Panc1 (cell line): ENCODE data around the gene ZNF653. TPM values are rescaled to one million over a fixed set of nuclear protein-coding genes. Genes with fewer than 3 reads are reported as not detected.

Experiments
- ATAC-seq: fragments of 200-7000 bp; cut with Tn5 transposase; 2 replicates; pipeline ENCODE4 v1.9.1; 2020; ENCODE audit warnings: mild to moderate bottlenecking, moderate library complexity
- BruUV-seq: library from RNA; stranded (reverse); fragments of 400-500 nt; replicated peaks from 2 replicates; lab custom pipeline; 2021; lab: Mats Ljungman, UMichigan
- CTCF ChIA-PET: fragments of 300-600 bp; sonication (Branson Sonifier 250); formaldehyde crosslinking; loops from one replicate; lab custom pipeline; 2022; ENCODE audit warnings: antibody characterized with exemption; lab: Charles Lee
- POLR2A ChIA-PET: fragments of 300-600 bp; sonication (Branson Sonifier 250); formaldehyde crosslinking; loops from one replicate; lab custom pipeline; 2022; ENCODE audit warnings: antibody characterized with exemption; lab: Charles Lee
- DNase-seq: peaks from one replicate; pipeline ENCODE4 v3.0.0-alpha.2; 2010; ENCODE audit warnings: low read depth, low spot score
- H3K27ac ChIP-seq: 2 replicates; pipeline ENCODE4 v1.5.1; 2011; ENCODE audit warnings: mild to moderate bottlenecking, low read length, inconsistent platforms
- H3K27me3 ChIP-seq: fragments of 200-500 bp; sonication (Bioruptor generic); 2 replicates; pipeline ENCODE4 v1.6.0; 2014; ENCODE audit warnings: low read length, inconsistent platforms; ENCODE audit not compliant: control insufficient read depth, insufficient read depth
- H3K36me3 ChIP-seq: fragments of 200-500 bp; sonication (Bioruptor generic); 2 replicates; pipeline ENCODE4 v1.5.1; 2014; ENCODE audit warnings: inconsistent platforms, mild to moderate bottlenecking, low read length, moderate library complexity; ENCODE audit not compliant: control insufficient read depth, insufficient read depth
- H3K4me1 ChIP-seq: 2 replicates; pipeline ENCODE4 v1.5.1; 2011; ENCODE audit warnings: inconsistent platforms, mild to moderate bottlenecking, low read length, moderate library complexity; ENCODE audit not compliant: control insufficient read depth, insufficient read depth
- H3K4me3 ChIP-seq, 2 experiments: 2 replicates each; pipeline ENCODE4 v1.5.1; 2011 to 2012; ENCODE audit warnings: low read depth in 2 of 2, low read length in 2 of 2, mild to moderate bottlenecking in 2 of 2, inconsistent platforms in 1 of 2, moderate library complexity in 1 of 2
- H3K9me3 ChIP-seq: fragments of 200-500 bp; sonication (Bioruptor generic); 2 replicates; pipeline ENCODE4 v1.5.1; 2014; ENCODE audit warnings: low read depth, mild to moderate bottlenecking, inconsistent platforms, low read length, moderate library complexity; ENCODE audit not compliant: control insufficient read depth, insufficient read depth
- POLR2AphosphoS5 ChIP-seq: IDR thresholded peaks from 2 replicates; pipeline ENCODE4 v1.6.1; 2012; ENCODE audit warnings: mild to moderate bottlenecking, low read depth, low read length, moderate library complexity
- SIN3A ChIP-seq: IDR thresholded peaks from 2 replicates; pipeline ENCODE4 v1.6.1; 2012; ENCODE audit warnings: low read depth, mild to moderate bottlenecking, low read length, moderate library complexity, borderline replicate concordance; ENCODE audit not compliant: insufficient read depth
- TCF7L2 ChIP-seq: IDR thresholded peaks from 2 replicates; pipeline ENCODE4 v1.6.1; 2011; ENCODE audit warnings: mild to moderate bottlenecking, low read depth, low read length, inconsistent platforms
- in situ Hi-C: cut with HindIII; loops from 2 replicates; pipeline ENCODE4 v1.10.0; 2016; ENCODE audit warnings: low sequenced_read_pairs, low pct_unique_long_range_greater_than_20kb
- intact Hi-C: fragments of 100-400 bp; cut with micrococcal nuclease; formaldehyde crosslinking; loops from one replicate; pipeline ENCODE4 v1.10.0; 2022; ENCODE audit not compliant: unreplicated experiment
- total RNA-seq: library from RNA; stranded (reverse); gene quantifications from one replicate; pipeline ENCODE4 v1.2.1, GENCODE V29; 2021; ENCODE audit not compliant: unreplicated experiment
- TF ChIP-seq, protein P1 (sequence below), 2 experiments: IDR thresholded peaks; 2 replicates each; pipeline ENCODE4 v1.6.1; 2011 to 2012; ENCODE audit warnings: low read depth in 2 of 2, control low read depth in 1 of 2, low read length in 1 of 2, mild to moderate bottlenecking in 1 of 2, moderate library complexity in 1 of 2; ENCODE audit not compliant: insufficient read depth in 1 of 2
- TF ChIP-seq, protein P2 (sequence below): fragments of 450-650 bp; IDR thresholded peaks from 2 replicates; pipeline ENCODE4 v1.5.1; 2017; ENCODE audit warnings: mild to moderate bottlenecking

ZNF653 gene
- total RNA-seq, 1 experiment from 2014 or later = 10.4 TPM

GRCh38 chr19:11464333-11465265 lies 41.0 kb downstream of the ZNF653 start:
- TF ChIP-seq, protein P1, sequence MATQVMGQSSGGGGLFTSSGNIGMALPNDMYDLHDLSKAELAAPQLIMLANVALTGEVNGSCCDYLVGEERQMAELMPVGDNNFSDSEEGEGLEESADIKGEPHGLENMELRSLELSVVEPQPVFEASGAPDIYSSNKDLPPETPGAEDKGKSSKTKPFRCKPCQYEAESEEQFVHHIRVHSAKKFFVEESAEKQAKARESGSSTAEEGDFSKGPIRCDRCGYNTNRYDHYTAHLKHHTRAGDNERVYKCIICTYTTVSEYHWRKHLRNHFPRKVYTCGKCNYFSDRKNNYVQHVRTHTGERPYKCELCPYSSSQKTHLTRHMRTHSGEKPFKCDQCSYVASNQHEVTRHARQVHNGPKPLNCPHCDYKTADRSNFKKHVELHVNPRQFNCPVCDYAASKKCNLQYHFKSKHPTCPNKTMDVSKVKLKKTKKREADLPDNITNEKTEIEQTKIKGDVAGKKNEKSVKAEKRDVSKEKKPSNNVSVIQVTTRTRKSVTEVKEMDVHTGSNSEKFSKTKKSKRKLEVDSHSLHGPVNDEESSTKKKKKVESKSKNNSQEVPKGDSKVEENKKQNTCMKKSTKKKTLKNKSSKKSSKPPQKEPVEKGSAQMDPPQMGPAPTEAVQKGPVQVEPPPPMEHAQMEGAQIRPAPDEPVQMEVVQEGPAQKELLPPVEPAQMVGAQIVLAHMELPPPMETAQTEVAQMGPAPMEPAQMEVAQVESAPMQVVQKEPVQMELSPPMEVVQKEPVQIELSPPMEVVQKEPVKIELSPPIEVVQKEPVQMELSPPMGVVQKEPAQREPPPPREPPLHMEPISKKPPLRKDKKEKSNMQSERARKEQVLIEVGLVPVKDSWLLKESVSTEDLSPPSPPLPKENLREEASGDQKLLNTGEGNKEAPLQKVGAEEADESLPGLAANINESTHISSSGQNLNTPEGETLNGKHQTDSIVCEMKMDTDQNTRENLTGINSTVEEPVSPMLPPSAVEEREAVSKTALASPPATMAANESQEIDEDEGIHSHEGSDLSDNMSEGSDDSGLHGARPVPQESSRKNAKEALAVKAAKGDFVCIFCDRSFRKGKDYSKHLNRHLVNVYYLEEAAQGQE (IDR thresholded peaks at IDR 0.05; ENCODE audit: insufficient read depth in 1 of 2, low read depth in 2 of 2, low read length in 1 of 2) = no peak
- TF ChIP-seq SIN3A = no peak
- TF ChIP-seq, protein P2, sequence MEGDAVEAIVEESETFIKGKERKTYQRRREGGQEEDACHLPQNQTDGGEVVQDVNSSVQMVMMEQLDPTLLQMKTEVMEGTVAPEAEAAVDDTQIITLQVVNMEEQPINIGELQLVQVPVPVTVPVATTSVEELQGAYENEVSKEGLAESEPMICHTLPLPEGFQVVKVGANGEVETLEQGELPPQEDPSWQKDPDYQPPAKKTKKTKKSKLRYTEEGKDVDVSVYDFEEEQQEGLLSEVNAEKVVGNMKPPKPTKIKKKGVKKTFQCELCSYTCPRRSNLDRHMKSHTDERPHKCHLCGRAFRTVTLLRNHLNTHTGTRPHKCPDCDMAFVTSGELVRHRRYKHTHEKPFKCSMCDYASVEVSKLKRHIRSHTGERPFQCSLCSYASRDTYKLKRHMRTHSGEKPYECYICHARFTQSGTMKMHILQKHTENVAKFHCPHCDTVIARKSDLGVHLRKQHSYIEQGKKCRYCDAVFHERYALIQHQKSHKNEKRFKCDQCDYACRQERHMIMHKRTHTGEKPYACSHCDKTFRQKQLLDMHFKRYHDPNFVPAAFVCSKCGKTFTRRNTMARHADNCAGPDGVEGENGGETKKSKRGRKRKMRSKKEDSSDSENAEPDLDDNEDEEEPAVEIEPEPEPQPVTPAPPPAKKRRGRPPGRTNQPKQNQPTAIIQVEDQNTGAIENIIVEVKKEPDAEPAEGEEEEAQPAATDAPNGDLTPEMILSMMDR = no peak
- no peak for TF ChIP-seq POLR2AphosphoS5
- no peak for TF ChIP-seq TCF7L2
- no peaks in the 10 kb centered on the region for H3K4me1 ChIP-seq
- BruUV-seq = no TSS peak
- intact Hi-C loops = no loop called here
- ChIA-PET CTCF (no interaction called here), POLR2A (no interaction called here)
- DNase-seq (no peak), ATAC-seq (no peak)
- H3K4me3 ChIP-seq = no peak overlapping the region
- in situ Hi-C loops = no loop called here
- H3K27me3 ChIP-seq = no peaks in the 10 kb centered on the region
- no peak overlapping the region for H3K27ac ChIP-seq
- no peaks in the 10 kb centered on the region for H3K9me3 ChIP-seq
- H3K36me3 ChIP-seq = no peaks in the 10 kb centered on the region

DNA sequence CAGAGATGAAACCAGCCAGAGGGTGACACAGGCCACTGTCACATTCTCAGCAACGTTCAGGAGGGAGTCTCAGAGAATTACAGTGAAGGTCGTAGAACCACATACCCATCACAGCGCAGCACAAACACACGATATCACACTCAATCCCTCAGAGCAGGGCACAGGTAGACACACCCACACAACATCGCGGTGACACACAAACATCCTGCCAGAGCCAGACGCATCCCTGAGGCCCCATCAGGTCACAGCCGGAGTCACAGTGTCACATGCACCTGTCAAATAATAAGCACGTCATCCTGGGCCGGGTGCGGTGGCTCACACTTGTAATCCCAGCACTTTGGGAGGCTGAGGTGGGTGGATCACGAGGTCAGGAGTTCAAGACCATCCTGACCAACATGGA lies 42.2 kb downstream of the ZNF653 start:
- H3K27ac ChIP-seq = no peak overlapping the region
- H3K4me3 ChIP-seq = no peak overlapping the region
- in situ Hi-C loops (no loop called here), intact Hi-C loops (no loop called here)
- no peaks in the 10 kb centered on the region for H3K4me1 ChIP-seq
- ChIA-PET CTCF (no interaction called here), POLR2A (interaction anchor here (0.7 kb wide), 3 partner anchors 20 to 114 kb away, joined by 4 to 11 read pairs (median 6); partner anchors contain the start of gene ACP5)
- no peak for ATAC-seq
- no TSS peak for BruUV-seq
- TF ChIP-seq, protein P2 = no peak
- TF ChIP-seq POLR2AphosphoS5 (no peak), TCF7L2 (no peak), SIN3A (no peak)
- TF ChIP-seq, protein P1 (IDR thresholded peaks at IDR 0.05; ENCODE audit: insufficient read depth in 1 of 2, low read depth in 2 of 2, low read length in 1 of 2) = no peak
- no peaks in the 10 kb centered on the region for H3K9me3 ChIP-seq
- no peak for DNase-seq
- H3K27me3 ChIP-seq = no peaks in the 10 kb centered on the region
- no peaks in the 10 kb centered on the region for H3K36me3 ChIP-seq
